ENCODE results near the gene ZNF184.

GRCh38 chr6:27419363-27419762 is 53.5 kb downstream of the ZNF184 start:
- TF ChIP-seq, protein P1, sequence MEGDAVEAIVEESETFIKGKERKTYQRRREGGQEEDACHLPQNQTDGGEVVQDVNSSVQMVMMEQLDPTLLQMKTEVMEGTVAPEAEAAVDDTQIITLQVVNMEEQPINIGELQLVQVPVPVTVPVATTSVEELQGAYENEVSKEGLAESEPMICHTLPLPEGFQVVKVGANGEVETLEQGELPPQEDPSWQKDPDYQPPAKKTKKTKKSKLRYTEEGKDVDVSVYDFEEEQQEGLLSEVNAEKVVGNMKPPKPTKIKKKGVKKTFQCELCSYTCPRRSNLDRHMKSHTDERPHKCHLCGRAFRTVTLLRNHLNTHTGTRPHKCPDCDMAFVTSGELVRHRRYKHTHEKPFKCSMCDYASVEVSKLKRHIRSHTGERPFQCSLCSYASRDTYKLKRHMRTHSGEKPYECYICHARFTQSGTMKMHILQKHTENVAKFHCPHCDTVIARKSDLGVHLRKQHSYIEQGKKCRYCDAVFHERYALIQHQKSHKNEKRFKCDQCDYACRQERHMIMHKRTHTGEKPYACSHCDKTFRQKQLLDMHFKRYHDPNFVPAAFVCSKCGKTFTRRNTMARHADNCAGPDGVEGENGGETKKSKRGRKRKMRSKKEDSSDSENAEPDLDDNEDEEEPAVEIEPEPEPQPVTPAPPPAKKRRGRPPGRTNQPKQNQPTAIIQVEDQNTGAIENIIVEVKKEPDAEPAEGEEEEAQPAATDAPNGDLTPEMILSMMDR (IDR thresholded peaks at IDR 0.05; ENCODE audit: poor library complexity, severe bottlenecking), result no peak
- no peak for TF ChIP-seq POLR2AphosphoS5 (IDR thresholded peaks at IDR 0.05)
- TF ChIP-seq EZH2 (IDR thresholded peaks at IDR 0.05; ENCODE audit: borderline replicate concordance, insufficient read depth, low read length, poor library complexity, severe bottlenecking), result no peak
- no peak for TF ChIP-seq REST (IDR thresholded peaks at IDR 0.05; ENCODE audit: borderline replicate concordance)
- TF ChIP-seq SMC3 (conservative IDR thresholded peaks at IDR 0.05; ENCODE audit: poor library complexity), result no peak
- no peak for TF ChIP-seq RAD21 (conservative IDR thresholded peaks at IDR 0.05)
- no peak for TF ChIP-seq EP300 (conservative IDR thresholded peaks at IDR 0.05; ENCODE audit: poor library complexity, severe bottlenecking)
- no peak for TF ChIP-seq MXI1 (conservative IDR thresholded peaks at IDR 0.05; ENCODE audit: poor library complexity, severe bottlenecking)
- no peak for TF ChIP-seq TAF1 (IDR thresholded peaks at IDR 0.05; ENCODE audit: low read depth)
